PC-3 (cell line): ENCODE measurements around the gene FLOT1.

Experiments used
- EZH2 ChIP-seq: fragments of 300-600 bp; sonication (generic); IDR thresholded peaks from one replicate; pipeline ENCODE4 v1.6.1; 2017; ENCODE audit warnings: antibody characterized with exemption, mild to moderate bottlenecking, low read length; ENCODE audit not compliant: unreplicated experiment
- TF ChIP-seq, protein P1 (sequence below): fragments of 300-600 bp; sonication (generic); conservative IDR thresholded peaks from 2 replicates; pipeline ENCODE4 v1.5.1; 2017; ENCODE audit warnings: antibody characterized with exemption, low read depth, mild to moderate bottlenecking, low read length

DNA sequence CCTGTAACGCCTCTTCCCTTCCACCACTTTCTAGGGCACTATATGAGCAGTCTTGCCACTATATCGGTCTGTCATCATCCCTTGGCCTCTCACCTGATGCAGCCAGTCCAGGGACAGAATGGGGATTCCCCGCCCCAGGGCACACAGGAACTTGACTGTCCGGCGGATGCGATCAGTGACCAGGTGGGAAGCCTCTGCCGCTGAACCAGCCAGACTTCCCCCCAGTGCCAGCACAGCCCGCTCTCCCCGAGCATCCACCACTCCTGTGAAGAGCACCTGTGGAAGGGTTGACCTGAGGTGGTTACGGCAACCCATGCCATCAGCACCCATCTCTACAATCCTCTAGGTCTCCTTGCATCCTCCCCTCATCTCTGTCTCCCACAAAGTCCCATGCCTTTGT lies 39.5 kb downstream of the FLOT1 start:
- TF ChIP-seq, protein P1, sequence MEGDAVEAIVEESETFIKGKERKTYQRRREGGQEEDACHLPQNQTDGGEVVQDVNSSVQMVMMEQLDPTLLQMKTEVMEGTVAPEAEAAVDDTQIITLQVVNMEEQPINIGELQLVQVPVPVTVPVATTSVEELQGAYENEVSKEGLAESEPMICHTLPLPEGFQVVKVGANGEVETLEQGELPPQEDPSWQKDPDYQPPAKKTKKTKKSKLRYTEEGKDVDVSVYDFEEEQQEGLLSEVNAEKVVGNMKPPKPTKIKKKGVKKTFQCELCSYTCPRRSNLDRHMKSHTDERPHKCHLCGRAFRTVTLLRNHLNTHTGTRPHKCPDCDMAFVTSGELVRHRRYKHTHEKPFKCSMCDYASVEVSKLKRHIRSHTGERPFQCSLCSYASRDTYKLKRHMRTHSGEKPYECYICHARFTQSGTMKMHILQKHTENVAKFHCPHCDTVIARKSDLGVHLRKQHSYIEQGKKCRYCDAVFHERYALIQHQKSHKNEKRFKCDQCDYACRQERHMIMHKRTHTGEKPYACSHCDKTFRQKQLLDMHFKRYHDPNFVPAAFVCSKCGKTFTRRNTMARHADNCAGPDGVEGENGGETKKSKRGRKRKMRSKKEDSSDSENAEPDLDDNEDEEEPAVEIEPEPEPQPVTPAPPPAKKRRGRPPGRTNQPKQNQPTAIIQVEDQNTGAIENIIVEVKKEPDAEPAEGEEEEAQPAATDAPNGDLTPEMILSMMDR: no peak
- TF ChIP-seq EZH2: no peak
